HG03039 (cell line): ENCODE data around the gene HAVCR1.

Source experiments
- ATAC-seq: cut with Tn5 transposase; IDR thresholded peaks from one replicate; pipeline ENCODE4 v1.9.1; 2021; ENCODE audit warnings: mild to moderate bottlenecking, moderate library complexity; ENCODE audit not compliant: unreplicated experiment

HAVCR1 gene

GRCh38 chr5:157004893-157005551, 53.9 kb downstream of the HAVCR1 start:
- no peak for ATAC-seq

- no peak for ATAC-seq
Observed at GRCh38 chr5:156991714-156992113, 67.2 kb downstream of the HAVCR1 start.

- no peak for ATAC-seq
Observed at GRCh38 chr5:156984064-156984463, 74.9 kb downstream of the HAVCR1 start.

GRCh38 chr5:156981481-156981880, 77.4 kb downstream of the HAVCR1 start:
- ATAC-seq = no peak
